ENCODE measurements around the gene HOXA7.

The HOXA7 gene

GRCh38 chr7:27146491-27147198, 9.8 kb downstream of the HOXA7 start:
- no peak for DNase-seq

- DNase-seq = no peak
These were observed 10.5 kb downstream of the HOXA7 start for GRCh38 chr7:27145914-27146412.

DNA sequence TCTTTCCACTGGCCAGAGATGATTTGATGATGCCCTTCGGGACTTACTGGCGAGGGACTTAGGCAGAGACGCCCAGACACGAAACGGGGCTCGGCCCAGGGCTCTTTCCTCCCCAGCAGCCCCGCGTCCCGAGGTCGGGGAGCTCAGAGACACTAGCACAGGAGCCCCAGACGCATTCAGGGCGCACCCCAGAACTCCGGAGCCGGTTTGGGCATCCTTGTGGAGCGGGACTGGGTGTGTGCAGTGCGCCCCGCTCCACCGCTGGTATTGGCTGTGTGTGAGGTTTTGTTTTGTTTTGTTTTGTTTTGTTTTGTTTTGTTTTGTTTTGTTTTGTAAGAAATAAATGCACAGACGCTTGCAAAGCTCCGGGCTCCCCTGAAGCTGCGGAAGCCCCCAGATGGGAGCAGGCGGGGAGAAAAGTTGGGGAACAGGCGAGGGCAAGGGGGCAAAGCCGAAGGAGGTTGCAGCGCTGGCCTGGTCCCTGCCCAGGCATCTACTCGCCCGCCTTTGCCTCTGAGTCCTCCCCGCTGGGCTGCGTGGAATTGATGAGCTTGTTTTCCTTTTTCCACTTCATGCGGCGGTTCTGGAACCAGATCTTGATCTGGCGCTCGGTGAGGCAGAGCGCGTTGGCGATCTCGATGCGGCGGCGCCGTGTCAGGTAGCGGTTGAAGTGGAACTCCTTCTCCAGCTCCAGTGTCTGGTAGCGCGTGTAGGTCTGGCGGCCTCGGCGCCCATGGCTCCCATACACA, 11.1 kb downstream of the HOXA7 start:
- no peak for DNase-seq

DNA sequence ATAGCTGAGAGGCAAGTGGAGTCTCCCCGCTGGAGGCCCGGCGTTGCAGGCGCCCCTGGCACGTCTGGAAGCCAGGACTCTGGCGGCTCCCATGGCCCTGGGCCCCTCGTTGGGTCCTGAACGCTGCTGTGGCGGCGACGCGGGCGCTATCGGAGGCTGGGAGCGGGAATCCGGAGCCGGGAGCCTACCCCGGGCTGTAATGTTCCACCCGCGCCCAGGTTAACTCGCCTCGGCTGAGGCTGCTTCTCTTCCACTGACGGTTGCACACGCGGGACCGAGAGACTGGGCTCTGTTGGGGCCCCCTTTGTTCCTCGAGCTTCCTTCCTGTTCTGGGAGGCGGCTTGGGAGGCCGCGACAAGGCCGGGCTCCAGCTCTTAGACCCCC, 11.7 kb downstream of the HOXA7 start:
- DNase-seq = no peak

- no peak for DNase-seq
These were observed 12.3 kb downstream of the HOXA7 start for GRCh38 chr7:27143950-27144780.

GRCh38 chr7:27143023-27143949, 13.2 kb downstream of the HOXA7 start, which contains the start of gene HOXA5:
TSS of gene HOXA5 (minus strand) at chr7:27143681. CDS start at chr7:27143607, 74 bp downstream.
- DNase-seq = no peak

DNA sequence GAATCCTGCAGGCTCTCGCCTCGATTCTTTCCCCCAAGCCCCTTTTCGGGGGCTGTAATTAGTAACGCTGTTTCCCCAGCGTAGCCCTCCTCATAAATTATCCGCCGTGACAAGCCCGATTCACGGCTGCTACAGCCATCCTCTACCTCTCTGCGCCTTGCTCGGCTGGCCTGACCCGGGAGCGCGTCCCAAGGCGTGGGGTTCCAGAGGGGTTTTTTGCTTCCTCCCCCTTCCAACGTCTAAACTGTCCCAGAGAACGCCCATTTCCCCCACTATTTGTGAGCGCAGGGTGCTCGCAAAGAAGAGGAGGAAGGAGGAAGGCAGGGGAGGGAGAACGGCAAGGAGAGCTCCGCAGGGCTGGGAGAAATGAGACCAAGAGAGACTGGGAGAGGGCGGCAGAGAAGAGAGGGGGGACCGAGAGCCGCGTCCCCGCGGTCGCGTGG, 13.9 kb downstream of the HOXA7 start:
- DNase-seq = no peak

GRCh38 chr7:27141923-27142579, 14.4 kb downstream of the HOXA7 start:
- DNase-seq = no peak

- DNase-seq = no peak
These were observed 15.1 kb downstream of the HOXA7 start for GRCh38 chr7:27141137-27141922.

DNA sequence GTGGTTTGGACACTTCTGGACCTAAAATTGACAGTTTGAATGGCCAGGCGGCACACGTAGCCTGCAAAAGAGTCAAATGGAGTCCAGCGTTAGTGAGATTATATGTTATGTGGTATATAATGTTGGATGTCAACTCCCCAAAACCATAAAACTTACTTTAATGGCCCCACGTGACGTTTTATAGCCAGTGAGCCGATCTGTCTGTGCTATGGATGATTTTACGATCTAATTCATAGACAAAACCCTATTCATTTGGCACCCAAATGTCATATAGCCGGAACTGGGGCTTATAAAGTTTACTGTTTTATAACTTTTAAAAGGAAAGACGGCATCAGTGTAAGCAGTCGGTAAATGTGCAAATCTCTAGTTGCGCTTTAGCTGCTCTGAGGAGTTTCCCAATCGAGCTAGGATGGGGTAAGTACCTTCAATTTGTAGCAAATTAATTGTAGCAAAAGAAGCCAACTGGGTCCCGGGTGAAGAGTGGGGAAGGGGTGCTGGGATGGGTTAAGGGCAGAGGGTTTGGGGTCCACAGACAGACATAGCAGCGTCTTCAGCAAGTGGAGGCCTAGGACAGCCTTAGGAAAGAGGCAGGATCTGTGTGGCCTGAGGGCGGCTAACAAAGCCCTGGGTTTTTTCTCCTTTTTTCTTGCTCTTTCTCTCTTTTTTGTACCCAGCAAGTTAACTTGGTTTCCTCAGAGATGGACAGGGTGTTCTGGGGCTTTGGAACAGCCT, 16.2 kb downstream of the HOXA7 start:
- DNase-seq = no peak

DNA sequence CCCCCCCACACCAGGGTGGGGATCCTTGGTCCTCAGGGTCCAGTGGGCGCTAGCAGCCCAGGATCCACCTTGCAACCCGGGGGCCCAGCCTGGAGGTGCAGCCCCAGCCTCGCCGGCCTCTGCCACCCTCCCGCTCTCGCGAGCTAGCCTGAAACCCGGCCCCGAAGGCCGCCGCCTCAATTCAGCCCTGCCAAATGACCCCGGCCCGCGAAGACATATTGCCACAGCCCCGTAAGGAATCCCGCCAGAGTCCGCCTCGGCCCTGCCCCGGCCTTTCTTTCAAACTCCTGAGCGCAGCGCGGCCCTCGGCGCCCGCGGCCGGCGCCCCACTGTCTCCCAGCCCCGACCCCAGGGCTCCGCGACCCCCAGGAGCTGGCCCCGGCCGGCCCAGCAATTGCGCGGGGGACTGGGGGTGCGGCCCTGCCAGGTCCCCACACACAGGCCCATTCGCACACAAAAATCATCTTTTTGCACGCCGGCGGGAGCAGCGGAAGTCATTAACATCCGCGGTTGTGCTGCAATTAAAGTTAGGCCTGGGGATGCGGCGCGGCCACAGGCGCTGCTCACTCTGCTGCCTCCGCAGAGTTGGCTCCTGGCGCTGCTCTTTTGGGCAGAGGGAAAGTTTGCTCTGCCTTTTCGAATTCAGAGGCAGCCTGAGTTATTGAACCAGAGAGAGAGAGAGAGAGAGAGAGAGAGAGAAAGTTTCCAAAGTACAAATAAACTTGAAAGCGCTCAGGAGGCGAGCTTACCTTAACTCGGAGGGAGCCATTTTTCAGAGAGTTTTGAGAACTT, 16.9 kb downstream of the HOXA7 start:
- no peak for DNase-seq

- no peak for DNase-seq
These were observed 17.5 kb downstream of the HOXA7 start for GRCh38 chr7:27138985-27139333.

DNA sequence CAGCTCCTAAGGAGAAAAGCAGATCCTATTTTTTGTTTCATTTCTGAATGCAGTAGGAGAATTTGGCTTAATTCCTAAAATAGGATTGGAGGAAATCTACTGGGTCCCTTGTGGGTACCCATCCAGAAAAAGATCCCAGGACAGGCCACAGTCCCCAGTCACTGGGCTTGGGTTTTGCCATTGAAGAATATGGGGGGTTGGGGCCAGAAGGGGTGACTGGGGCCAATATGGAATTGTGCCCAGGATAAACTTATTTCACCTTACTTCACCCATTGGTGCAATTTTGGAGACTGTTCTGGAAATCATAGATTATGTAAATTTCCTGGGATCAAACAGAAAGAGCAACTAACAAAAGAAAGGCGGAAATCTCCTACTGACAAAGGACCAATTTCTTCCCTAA, 18.0 kb downstream of the HOXA7 start:
- DNase-seq = no peak

- DNase-seq = no peak
These were observed 18.7 kb downstream of the HOXA7 start for GRCh38 chr7:27137640-27138315.

GRCh38 chr7:27134392-27134791, 22.1 kb downstream of the HOXA7 start:
- no peak for DNase-seq

- DNase-seq = no peak
These were observed 22.9 kb downstream of the HOXA7 start for GRCh38 chr7:27133409-27134231.

GRCh38 chr7:27132978-27133377, 23.5 kb downstream of the HOXA7 start:
- no peak for DNase-seq

DNA sequence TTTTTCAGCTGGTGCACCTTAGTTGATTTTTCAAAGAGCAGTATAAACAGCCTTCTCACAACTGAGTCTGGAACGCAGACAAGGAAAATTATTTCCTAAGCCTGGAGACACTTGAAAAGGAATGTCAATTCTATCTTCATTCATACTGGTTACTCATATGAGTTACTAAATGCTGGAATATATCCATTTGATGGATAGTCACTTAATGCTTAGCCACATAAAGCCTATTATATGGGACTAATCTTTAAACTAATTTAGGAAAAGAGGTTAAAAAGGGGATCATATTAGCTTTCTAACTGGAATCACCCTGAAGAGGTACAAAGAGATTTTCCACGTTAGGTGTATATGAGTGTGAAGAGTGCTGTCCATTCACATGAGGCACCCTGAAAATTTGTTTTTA, 24.3 kb downstream of the HOXA7 start:
- DNase-seq = no peak
